Neural progenitor cell (in vitro differentiated cells): ENCODE results near the gene HK2.

Source experiments
- EZH2 ChIP-seq: fragments of 200-600 bp; sonication (generic); IDR thresholded peaks from 2 replicates; pipeline ENCODE4 v1.6.1; 2017; ENCODE audit warnings: antibody characterized with exemption, mild to moderate bottlenecking, moderate library complexity
- TF ChIP-seq, protein P1 (sequence below): fragments of 200-600 bp; sonication (generic); IDR thresholded peaks from 2 replicates; pipeline ENCODE4 v1.5.1; 2017; ENCODE audit warnings: antibody characterized with exemption, mild to moderate bottlenecking

DNA sequence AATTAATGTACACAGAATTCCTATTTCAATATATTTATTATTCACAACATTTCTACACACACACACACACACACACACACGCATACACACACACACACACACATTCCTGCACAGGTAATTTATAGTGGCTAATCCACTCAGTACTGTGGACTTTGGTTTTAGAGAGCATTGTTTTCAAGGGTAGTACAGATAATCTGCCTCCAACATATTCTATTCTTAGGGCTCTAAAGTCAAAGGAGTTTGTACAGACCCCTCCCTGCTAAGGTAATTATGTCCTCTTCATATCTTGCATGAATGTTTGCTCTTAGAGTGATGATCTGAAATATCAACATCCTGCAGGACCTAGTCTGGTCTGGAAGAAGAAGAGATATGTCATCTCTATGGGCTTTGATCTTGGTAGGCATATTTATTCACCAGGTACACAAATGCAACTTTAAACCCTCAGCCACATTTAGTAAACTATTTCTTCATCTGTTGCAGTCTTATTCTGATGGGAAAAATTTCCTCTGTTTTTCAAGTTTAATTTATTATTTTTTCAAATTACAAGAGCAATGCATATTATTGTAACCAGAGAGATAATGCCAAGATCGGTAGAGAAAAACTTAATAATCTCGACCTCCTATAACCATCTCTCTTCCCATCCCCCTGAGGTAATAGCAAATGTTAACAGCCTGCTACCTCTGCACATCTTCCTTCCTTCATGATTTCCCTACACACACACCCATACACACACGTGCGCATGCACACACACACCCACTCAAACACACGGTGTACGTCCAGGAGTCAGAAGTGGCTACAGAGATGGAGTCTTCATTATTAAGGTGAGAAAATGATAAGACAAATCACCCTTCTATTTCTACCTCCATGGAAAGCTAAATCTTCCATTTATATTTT, 106.2 kb downstream of the HK2 start:
- TF ChIP-seq, protein P1, sequence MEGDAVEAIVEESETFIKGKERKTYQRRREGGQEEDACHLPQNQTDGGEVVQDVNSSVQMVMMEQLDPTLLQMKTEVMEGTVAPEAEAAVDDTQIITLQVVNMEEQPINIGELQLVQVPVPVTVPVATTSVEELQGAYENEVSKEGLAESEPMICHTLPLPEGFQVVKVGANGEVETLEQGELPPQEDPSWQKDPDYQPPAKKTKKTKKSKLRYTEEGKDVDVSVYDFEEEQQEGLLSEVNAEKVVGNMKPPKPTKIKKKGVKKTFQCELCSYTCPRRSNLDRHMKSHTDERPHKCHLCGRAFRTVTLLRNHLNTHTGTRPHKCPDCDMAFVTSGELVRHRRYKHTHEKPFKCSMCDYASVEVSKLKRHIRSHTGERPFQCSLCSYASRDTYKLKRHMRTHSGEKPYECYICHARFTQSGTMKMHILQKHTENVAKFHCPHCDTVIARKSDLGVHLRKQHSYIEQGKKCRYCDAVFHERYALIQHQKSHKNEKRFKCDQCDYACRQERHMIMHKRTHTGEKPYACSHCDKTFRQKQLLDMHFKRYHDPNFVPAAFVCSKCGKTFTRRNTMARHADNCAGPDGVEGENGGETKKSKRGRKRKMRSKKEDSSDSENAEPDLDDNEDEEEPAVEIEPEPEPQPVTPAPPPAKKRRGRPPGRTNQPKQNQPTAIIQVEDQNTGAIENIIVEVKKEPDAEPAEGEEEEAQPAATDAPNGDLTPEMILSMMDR: no peak
- no peak for TF ChIP-seq EZH2
